GM21529 (cell line): ENCODE results near the gene PCP2.

ENCODE experiments used
- ATAC-seq: cut with Tn5 transposase; IDR thresholded peaks from one replicate; pipeline ENCODE4 v1.9.1; 2021; ENCODE audit not compliant: unreplicated experiment

The PCP2 gene

GRCh38 chr19:7639863-7640348 lies 6.4 kb upstream of the PCP2 start:
- no peak for ATAC-seq

DNA sequence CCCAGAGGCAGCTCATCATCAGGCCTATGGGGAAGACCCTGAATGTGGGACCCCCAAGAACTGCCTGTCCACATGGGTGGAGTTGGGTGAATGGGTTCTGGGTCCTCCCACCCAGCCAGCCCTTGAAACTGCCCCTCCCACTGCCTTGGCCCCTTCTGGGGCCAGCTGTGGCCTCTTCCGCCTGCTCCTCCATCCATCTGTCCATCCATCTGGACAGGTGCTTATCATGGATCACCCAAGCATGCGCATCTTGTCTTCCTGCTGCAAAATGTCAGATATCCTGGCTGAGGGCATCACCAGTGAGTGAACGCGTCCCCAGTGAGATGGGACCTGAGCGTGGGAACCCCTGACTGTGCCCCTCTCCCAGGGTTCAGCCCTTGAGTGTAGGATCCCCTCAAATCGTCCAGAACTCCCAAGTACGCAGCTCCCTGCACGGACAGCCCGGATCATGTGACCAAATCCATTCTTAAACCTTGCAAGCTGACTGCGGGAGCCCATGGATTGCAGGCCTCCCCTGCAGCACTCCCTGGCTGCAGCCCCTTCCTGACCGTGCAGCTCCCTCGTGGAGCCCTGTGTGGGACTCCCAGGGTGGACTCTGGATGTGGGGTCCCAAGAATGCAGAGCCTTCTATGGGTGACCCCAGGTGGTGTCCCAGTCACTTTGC lies 5.4 kb upstream of the PCP2 start:
- no peak for ATAC-seq

- ATAC-seq: no peak
Observed at GRCh38 chr19:7637374-7638256, 4.1 kb upstream of the PCP2 start.

DNA sequence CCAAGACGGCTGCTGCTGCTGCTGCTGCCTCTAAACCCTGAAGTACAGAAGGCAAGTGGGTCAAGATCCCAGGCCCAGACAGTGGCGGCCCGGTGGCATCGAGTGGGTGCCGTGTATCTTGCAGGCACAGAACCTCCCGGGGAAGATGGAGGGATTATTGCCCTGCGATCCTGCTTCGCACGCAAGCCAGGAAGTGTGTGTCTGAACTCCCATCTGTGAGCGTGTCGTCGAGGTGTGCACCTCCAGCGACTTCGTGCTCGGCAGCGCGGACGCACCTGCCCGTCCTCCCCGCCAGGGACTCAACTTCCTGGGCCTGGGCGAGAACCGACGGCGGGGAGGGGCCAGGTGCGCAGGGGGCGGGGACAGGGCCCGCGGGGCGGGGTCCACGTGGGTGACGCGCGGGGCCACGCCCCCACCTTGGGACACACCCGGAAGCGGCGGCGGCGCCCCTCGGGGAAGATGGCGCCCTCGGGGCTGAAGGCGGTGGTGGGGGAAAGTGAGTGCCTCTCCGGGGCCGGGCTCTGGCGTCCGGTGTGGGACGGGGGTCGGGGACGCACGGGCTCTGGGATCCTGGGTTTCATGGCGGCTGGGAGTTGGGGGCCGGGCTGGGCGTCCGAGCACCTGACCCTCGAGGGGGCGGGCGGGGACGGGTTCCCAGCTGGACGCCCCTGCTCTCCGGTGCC lies 3.3 kb upstream of the PCP2 start, which contains the start of gene STXBP2:
STXBP2 (plus strand) TSS at position 420 of the 683 bp plus-strand sequence; CDS start at position 460, 40 bp downstream.
- ATAC-seq: no peak

DNA sequence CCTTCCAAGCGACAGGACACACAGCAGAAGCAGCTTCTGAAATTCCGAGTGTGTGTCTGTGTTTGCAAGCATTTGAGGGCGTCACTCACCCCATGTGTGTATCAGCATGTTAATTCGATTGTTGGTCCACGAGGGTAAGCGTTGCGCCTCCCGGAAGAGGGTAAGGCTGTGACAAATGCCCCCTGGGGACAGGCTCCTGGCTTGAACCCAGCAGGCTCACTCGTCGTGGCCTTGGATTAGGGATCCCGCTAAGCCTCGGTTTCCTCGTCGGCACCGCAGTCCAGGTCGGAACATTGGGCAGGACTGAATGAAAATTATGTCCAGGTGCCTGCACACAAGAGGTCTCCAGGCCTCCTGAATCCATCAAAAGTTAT lies 2.8 kb upstream of the PCP2 start:
- no peak for ATAC-seq

GRCh38 chr19:7635670-7636069 lies 2.2 kb upstream of the PCP2 start:
- no peak for ATAC-seq

- ATAC-seq: no peak
Observed at GRCh38 chr19:7632340-7633203, 947 bp downstream of the PCP2 start.

DNA sequence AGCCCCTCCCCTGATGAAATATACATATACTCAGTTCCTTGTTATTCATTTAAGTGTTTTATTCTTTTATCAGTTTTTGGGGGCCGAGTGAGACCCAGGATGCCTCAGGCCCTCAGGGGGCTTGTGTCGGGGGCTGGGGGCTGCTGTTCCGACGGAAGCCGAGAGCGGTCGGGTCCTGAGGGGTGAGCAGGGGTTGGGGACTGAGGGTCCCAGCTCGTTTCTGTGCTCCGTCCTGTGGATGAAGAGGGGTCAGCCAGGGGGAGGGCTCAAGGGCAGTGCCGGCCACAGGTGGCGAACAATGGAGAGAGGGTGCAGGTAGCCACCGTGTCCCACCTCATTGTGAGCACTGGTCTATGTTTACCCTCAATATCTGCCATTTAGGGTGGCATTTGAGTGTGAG lies 1.9 kb downstream of the PCP2 start:
- no peak for ATAC-seq

DNA sequence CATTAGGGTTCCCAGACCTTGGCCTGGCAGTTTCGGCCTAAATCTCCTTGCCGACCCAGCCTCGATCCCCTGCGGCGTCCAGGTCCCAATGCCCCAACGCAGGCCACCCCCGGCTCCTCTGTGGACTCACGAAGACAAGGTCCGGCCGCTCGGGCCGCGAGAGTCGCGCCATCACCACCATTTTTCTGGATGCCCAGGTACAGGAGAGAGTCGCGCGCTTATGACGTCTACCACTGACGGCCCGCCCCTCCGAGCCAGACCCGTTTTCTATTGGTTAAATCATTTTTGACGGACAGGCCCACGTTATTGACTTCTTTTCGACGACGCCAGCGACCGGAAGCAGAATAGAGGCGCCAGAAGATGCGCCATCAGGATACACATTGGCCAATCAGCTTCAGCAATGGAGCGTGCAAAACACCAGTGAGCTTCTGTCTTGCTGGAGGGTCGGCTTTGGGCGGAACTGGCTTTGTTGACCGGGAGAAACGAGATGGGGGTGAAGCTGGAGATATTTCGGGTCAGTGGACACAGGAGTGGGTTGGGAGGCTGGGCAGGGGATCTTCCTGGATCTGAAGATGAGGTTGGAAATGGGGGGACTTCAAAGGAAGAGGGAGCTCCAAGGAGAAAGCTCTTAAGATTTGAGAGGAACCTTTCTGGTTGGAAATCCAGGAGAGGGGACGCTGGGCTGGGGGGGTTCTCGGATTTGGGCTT lies 4.0 kb downstream of the PCP2 start, which contains the start of the genes PET100 and XAB2:
PET100 (plus strand) TSS at position 447 of the 708 bp plus-strand sequence; CDS start at position 488, 41 bp downstream.
XAB2 (minus strand) TSS at position 199 of the 708 bp plus-strand sequence; CDS start at position 181, 18 bp downstream.
- ATAC-seq: peak; percentile 91

GRCh38 chr19:7628589-7629311 lies 4.8 kb downstream of the PCP2 start:
- ATAC-seq: no peak

DNA sequence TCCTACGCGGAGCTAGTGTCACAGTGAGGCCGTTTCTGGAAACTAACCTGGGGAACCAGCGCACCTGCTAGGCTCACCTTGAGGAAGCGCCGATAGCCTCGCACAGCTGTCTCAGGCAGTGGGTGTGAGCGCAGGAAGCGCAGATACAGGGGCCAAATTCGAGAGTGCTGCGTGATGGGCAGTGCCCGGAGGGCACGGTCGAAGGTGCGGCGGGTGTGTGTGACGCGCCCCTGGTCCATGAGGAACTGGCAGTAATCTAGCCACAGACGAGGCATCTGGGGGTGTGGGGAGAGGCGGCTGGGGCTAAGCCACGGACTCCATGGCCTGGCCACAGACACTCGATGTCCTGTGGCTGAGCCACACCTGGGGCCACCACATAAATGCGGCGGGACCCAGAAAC lies 6.4 kb downstream of the PCP2 start:
- ATAC-seq: no peak

GRCh38 chr19:7625763-7626372 lies 7.7 kb downstream of the PCP2 start:
- ATAC-seq: no peak

GRCh38 chr19:7624810-7625209 lies 8.7 kb downstream of the PCP2 start:
- ATAC-seq: no peak

DNA sequence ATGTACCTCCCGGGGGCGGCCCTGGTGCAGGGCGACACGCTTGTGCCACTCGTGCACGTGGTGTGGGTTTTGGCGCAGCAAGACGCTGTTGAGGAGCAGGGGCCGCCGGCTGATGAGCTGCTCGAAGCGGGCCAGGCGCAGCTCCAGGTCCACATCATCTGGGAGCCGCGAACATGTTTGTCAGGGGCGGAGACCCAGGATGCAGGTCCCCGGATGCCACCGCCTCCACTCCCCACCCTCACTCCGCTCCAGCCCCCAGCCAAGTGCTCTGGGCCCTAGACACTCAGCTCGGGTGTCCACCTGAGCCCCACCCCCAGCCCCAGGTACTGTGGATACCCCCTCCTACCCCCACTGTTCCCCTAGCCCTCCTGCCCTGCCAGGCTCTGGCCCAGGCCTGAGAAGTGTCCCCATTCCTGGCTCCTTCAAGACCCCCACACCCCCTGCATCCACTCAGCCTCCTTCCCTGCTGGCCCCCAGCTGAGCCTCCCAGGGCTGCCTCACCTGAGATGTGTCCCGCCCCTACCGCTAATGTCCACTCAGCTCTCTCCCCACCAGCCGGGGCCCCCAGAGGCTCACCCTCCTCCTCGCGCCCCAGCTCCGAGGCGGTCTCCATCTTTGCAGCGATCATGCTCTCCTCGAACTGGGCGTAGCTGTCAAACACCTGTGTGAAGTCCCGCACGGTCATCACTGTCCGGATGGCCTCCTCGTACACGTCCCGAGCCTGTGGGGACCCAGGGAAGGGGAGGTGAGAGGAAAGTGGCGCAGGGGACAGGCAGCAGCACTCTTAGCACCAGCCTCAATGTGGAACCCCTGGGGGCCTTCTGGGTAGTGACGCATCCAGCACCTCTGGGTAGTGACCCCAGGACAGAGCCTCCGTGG lies 9.6 kb downstream of the PCP2 start:
- ATAC-seq: no peak

DNA sequence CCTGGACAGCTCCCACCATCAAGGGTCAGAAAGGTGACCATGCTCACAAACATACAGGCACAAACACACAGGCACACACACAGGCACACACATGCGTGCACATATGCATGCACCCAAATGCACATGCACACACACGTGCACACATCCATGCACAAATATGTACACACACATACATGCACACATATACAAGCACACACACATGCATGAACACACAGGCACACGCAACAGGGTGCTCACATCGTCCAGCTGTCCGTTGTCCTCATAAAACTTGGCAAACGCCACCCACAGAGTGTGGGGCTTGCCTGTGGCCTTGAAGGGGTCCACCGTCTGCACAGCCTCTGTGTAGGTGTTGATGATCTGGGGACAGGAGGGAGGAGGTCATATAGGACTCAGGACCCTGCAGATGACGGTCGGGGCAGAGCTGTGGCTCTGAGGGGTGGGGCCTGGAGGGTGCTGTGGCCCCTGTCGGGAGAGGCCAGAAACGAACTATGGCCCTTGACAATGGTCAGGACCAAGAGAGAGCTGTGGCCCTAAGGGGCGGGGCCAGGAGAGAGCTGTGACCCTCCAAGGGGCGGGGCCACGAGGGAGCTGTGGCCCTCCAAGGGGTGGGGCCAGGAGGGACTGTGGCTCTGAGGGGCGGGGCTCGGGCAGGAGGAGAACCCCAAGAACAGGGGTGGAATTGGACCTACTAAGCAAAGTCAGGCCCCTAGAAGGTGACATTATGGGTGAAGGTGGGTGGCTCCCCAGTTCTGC lies 10.4 kb downstream of the PCP2 start:
- no peak for ATAC-seq

DNA sequence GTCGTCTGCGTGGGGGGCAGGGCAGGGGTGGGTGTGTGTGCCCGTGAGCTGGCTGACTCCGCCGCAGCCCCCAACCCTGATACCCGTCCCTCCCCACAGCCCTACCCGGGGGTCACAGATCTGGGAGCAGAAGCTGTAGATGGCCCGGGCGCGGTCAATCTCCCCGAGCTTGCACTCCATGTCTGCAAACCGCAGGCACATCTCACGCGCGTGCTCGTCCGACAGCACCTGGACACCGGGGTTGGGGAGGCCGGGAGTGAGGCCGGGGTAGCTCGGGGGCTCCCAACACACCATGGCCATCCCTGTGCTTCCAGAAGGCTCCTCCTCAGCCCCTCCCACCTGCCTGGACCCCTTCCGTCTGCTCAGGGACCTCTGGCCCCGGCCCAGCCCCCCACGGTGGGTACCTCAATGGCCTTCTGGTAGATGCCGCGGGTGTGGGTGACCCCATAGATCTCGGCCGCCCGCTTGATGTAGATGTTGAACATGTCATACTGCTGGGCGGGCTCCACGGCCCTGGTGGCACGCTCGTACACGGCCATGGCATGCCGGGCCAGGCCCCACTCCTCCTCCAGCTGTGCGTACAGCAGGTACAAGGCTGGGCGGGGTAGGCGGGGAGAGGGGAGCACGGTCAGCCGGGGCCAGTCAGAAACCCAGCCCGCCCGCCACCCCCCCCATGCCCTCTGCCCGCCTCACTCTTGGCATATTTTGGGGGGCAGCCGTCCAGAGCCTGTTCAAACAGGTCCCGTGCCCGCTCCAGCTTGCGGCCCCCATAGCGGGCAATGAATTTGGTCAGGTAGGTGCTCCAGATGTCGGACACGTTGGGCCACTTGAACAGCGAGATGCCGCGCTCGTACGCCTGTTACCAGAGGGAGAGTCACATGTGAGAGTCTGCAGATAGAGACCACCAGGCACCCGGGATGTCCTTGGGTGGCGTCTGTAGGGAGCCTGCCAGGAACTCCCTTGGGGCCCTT lies 12.8 kb downstream of the PCP2 start:
- no peak for ATAC-seq
